HEK293T (cell line): ENCODE measurements around the gene AGAP1.

Experiments used
- ARNT ChIP-seq: fragments of 450-650 bp; IDR thresholded peaks from 2 replicates; pipeline ENCODE4 v1.6.1; 2017; ENCODE audit warnings: mild to moderate bottlenecking
- BHLHE40 ChIP-seq: fragments of 450-650 bp; IDR thresholded peaks from 2 replicates; pipeline ENCODE4 v1.6.1; 2016; ENCODE audit warnings: mild to moderate bottlenecking, moderate library complexity, borderline replicate concordance
- CTBP1 ChIP-seq: fragments of 450-650 bp; IDR thresholded peaks from 2 replicates; pipeline ENCODE4 v1.6.1; 2016; ENCODE audit warnings: borderline replicate concordance
- FOXK2 ChIP-seq: fragments of 450-650 bp; IDR thresholded peaks from 2 replicates; pipeline ENCODE4 v1.6.1; 2016; ENCODE audit warnings: mild to moderate bottlenecking
- FOXM1 ChIP-seq: fragments of 450-650 bp; IDR thresholded peaks from 2 replicates; pipeline ENCODE4 v1.6.1; 2017; ENCODE audit warnings: mild to moderate bottlenecking, borderline replicate concordance
- HDGF ChIP-seq: fragments of 450-650 bp; IDR thresholded peaks from 2 replicates; pipeline ENCODE4 v1.6.1; 2017; ENCODE audit warnings: antibody characterized with exemption, borderline replicate concordance
- NFRKB ChIP-seq: fragments of 450-650 bp; IDR thresholded peaks from 2 replicates; pipeline ENCODE4 v1.6.1; 2016; ENCODE audit warnings: mild to moderate bottlenecking, moderate library complexity
- SP1 ChIP-seq: fragments of 450-650 bp; IDR thresholded peaks from 2 replicates; pipeline ENCODE4 v1.6.1; 2017
- SUZ12 ChIP-seq: fragments of 450-650 bp; IDR thresholded peaks from 2 replicates; pipeline ENCODE4 v1.6.1; 2016; ENCODE audit warnings: mild to moderate bottlenecking
- TARDBP ChIP-seq: fragments of 450-650 bp; IDR thresholded peaks from 2 replicates; pipeline ENCODE4 v1.6.1; 2016
- ZNF384 ChIP-seq: fragments of 450-650 bp; IDR thresholded peaks from 2 replicates; pipeline ENCODE4 v1.6.1; 2016
- TF ChIP-seq, protein P1 (sequence below): fragments of 450-650 bp; IDR thresholded peaks from 2 replicates; pipeline ENCODE4 v1.6.1; 2016

- TF ChIP-seq ARNT (no peak), HDGF (no peak), TARDBP (no peak), NFRKB (no peak), FOXK2 (no peak), ZNF384 (no peak), SUZ12 (no peak), BHLHE40 (no peak), FOXM1 (no peak), SP1 (no peak), CTBP1 (no peak)
- TF ChIP-seq, protein P1, sequence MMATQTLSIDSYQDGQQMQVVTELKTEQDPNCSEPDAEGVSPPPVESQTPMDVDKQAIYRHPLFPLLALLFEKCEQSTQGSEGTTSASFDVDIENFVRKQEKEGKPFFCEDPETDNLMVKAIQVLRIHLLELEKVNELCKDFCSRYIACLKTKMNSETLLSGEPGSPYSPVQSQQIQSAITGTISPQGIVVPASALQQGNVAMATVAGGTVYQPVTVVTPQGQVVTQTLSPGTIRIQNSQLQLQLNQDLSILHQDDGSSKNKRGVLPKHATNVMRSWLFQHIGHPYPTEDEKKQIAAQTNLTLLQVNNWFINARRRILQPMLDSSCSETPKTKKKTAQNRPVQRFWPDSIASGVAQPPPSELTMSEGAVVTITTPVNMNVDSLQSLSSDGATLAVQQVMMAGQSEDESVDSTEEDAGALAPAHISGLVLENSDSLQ = no peak
Measured at GRCh38 chr2:235496239-235496621, 2.4 kb downstream of the AGAP1 start.
